WTC11 (cell line): ENCODE data around the gene ABRAXAS1.

Experiments
- CREB1 ChIP-seq: sonication (generic); formaldehyde crosslinking; IDR thresholded peaks from 2 replicates; pipeline ENCODE4 v1.8.0; 2023; ENCODE audit warnings: mild to moderate bottlenecking, missing genetic modification reagents
- ETV6 ChIP-seq: sonication (generic); formaldehyde crosslinking; IDR thresholded peaks from 2 replicates; pipeline ENCODE4 v1.8.1; 2022; ENCODE audit warnings: mild to moderate bottlenecking, missing genetic modification reagents
- FOXJ3 ChIP-seq: sonication (generic); formaldehyde crosslinking; IDR thresholded peaks from 2 replicates; pipeline ENCODE4 v1.9.0; 2021; ENCODE audit warnings: missing genetic modification reagents, mild to moderate bottlenecking, borderline replicate concordance
- FOXK1 ChIP-seq: sonication (generic); formaldehyde crosslinking; IDR thresholded peaks from 2 replicates; pipeline ENCODE4 v1.8.0; 2022; ENCODE audit warnings: mild to moderate bottlenecking, moderate library complexity, missing genetic modification reagents
- FOXP1 ChIP-seq: sonication (generic); formaldehyde crosslinking; IDR thresholded peaks from 2 replicates; pipeline ENCODE4 v1.8.0; 2022; ENCODE audit warnings: missing genetic modification reagents, mild to moderate bottlenecking, moderate library complexity, borderline replicate concordance
- NR2C2 ChIP-seq: sonication (generic); formaldehyde crosslinking; IDR thresholded peaks from 2 replicates; pipeline ENCODE4 v1.8.0; 2022; ENCODE audit warnings: mild to moderate bottlenecking, missing genetic modification reagents
- NR3C1 ChIP-seq: sonication (generic); formaldehyde crosslinking; conservative IDR thresholded peaks from 2 replicates; pipeline ENCODE4 v1.8.1; 2023; ENCODE audit warnings: low read depth, mild to moderate bottlenecking, missing genetic modification reagents
- SMAD4 ChIP-seq: sonication (generic); formaldehyde crosslinking; IDR thresholded peaks from 2 replicates; pipeline ENCODE4 v1.8.0; 2022; ENCODE audit warnings: mild to moderate bottlenecking, missing genetic modification reagents
- TF ChIP-seq, protein P1 (sequence below): fragments of 200-600 bp; IDR thresholded peaks from 2 replicates; pipeline ENCODE4 v1.8.0; 2022; ENCODE audit warnings: antibody characterized with exemption
- TF ChIP-seq, protein P2 (sequence below): sonication (generic); formaldehyde crosslinking; IDR thresholded peaks from 2 replicates; pipeline ENCODE4 v1.8.1; 2023; ENCODE audit warnings: mild to moderate bottlenecking, missing genetic modification reagents, borderline replicate concordance
- TF ChIP-seq, protein P3 (sequence below): sonication (generic); formaldehyde crosslinking; IDR thresholded peaks from 2 replicates; pipeline ENCODE4 v1.8.0; 2022; ENCODE audit warnings: mild to moderate bottlenecking, missing genetic modification reagents
- TF ChIP-seq, protein P4 (sequence below): sonication (generic); formaldehyde crosslinking; IDR thresholded peaks from 2 replicates; pipeline ENCODE4 v1.8.1; 2023; ENCODE audit warnings: mild to moderate bottlenecking, missing genetic modification reagents, moderate library complexity
- TF ChIP-seq, protein P5 (sequence below): sonication (generic); formaldehyde crosslinking; IDR thresholded peaks from 2 replicates; pipeline ENCODE4 v1.8.1; 2022; ENCODE audit warnings: low read depth, missing genetic modification reagents, borderline replicate concordance
- TF ChIP-seq, protein P6 (sequence below): sonication (generic); formaldehyde crosslinking; conservative IDR thresholded peaks from 2 replicates; pipeline ENCODE4 v1.8.1; 2022; ENCODE audit warnings: mild to moderate bottlenecking, missing genetic modification reagents

DNA sequence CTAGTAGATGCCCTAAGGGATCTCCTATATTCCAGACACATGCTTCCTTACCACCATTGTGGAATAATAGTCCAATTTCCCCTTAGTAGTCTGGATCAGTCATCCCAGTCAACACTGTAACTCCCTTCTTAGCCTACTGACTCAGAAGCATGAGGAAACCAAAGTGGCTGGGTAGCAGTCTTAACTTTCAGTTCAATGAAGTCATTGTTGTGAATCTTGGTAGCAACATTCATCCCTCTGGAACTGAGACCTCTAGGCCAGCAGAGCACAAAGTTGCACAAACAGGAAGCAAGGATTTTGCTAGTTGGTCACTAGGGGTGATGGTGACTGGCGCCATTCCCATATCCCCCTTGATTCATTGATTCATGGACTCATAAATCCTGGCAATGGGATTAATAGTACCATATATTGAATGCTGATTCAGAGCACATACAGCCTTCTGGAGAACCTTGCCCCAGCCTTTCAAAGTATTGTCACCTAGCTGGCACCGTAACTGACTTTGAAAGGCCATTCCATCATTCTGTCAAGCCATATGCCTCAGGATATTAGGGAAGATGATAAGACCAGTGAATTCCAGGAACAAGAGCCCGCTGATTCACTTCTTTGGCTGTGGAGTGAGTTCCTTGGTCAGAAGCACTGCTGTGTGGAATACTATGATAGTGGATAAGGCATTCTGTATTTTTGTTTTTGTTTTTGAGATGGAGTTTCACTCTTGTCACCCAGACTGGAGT is 31.3 kb upstream of the ABRAXAS1 start:
- TF ChIP-seq, protein P1, sequence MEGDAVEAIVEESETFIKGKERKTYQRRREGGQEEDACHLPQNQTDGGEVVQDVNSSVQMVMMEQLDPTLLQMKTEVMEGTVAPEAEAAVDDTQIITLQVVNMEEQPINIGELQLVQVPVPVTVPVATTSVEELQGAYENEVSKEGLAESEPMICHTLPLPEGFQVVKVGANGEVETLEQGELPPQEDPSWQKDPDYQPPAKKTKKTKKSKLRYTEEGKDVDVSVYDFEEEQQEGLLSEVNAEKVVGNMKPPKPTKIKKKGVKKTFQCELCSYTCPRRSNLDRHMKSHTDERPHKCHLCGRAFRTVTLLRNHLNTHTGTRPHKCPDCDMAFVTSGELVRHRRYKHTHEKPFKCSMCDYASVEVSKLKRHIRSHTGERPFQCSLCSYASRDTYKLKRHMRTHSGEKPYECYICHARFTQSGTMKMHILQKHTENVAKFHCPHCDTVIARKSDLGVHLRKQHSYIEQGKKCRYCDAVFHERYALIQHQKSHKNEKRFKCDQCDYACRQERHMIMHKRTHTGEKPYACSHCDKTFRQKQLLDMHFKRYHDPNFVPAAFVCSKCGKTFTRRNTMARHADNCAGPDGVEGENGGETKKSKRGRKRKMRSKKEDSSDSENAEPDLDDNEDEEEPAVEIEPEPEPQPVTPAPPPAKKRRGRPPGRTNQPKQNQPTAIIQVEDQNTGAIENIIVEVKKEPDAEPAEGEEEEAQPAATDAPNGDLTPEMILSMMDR, result no peak
- TF ChIP-seq NR2C2, result no peak
- no peak for TF ChIP-seq FOXK1 (CRISPR knock-in tag)
- TF ChIP-seq, protein P2, sequence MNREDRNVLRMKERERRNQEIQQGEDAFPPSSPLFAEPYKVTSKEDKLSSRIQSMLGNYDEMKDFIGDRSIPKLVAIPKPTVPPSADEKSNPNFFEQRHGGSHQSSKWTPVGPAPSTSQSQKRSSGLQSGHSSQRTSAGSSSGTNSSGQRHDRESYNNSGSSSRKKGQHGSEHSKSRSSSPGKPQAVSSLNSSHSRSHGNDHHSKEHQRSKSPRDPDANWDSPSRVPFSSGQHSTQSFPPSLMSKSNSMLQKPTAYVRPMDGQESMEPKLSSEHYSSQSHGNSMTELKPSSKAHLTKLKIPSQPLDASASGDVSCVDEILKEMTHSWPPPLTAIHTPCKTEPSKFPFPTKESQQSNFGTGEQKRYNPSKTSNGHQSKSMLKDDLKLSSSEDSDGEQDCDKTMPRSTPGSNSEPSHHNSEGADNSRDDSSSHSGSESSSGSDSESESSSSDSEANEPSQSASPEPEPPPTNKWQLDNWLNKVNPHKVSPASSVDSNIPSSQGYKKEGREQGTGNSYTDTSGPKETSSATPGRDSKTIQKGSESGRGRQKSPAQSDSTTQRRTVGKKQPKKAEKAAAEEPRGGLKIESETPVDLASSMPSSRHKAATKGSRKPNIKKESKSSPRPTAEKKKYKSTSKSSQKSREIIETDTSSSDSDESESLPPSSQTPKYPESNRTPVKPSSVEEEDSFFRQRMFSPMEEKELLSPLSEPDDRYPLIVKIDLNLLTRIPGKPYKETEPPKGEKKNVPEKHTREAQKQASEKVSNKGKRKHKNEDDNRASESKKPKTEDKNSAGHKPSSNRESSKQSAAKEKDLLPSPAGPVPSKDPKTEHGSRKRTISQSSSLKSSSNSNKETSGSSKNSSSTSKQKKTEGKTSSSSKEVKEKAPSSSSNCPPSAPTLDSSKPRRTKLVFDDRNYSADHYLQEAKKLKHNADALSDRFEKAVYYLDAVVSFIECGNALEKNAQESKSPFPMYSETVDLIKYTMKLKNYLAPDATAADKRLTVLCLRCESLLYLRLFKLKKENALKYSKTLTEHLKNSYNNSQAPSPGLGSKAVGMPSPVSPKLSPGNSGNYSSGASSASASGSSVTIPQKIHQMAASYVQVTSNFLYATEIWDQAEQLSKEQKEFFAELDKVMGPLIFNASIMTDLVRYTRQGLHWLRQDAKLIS (CRISPR knock-in tag), result no peak
- TF ChIP-seq, protein P3, sequence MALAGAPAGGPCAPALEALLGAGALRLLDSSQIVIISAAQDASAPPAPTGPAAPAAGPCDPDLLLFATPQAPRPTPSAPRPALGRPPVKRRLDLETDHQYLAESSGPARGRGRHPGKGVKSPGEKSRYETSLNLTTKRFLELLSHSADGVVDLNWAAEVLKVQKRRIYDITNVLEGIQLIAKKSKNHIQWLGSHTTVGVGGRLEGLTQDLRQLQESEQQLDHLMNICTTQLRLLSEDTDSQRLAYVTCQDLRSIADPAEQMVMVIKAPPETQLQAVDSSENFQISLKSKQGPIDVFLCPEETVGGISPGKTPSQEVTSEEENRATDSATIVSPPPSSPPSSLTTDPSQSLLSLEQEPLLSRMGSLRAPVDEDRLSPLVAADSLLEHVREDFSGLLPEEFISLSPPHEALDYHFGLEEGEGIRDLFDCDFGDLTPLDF, result no peak
- no peak for TF ChIP-seq SMAD4
- TF ChIP-seq, protein P4, sequence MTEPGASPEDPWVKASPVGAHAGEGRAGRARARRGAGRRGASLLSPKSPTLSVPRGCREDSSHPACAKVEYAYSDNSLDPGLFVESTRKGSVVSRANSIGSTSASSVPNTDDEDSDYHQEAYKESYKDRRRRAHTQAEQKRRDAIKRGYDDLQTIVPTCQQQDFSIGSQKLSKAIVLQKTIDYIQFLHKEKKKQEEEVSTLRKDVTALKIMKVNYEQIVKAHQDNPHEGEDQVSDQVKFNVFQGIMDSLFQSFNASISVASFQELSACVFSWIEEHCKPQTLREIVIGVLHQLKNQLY (CRISPR knock-in tag), result no peak
- TF ChIP-seq FOXJ3 (CRISPR knock-in tag), result no peak
- TF ChIP-seq, protein P5, sequence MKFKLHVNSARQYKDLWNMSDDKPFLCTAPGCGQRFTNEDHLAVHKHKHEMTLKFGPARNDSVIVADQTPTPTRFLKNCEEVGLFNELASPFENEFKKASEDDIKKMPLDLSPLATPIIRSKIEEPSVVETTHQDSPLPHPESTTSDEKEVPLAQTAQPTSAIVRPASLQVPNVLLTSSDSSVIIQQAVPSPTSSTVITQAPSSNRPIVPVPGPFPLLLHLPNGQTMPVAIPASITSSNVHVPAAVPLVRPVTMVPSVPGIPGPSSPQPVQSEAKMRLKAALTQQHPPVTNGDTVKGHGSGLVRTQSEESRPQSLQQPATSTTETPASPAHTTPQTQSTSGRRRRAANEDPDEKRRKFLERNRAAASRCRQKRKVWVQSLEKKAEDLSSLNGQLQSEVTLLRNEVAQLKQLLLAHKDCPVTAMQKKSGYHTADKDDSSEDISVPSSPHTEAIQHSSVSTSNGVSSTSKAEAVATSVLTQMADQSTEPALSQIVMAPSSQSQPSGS (CRISPR knock-in tag), result no peak
- TF ChIP-seq, protein P6, sequence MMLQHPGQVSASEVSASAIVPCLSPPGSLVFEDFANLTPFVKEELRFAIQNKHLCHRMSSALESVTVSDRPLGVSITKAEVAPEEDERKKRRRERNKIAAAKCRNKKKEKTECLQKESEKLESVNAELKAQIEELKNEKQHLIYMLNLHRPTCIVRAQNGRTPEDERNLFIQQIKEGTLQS (CRISPR knock-in tag), result no peak
- no peak for TF ChIP-seq ETV6 (CRISPR knock-in tag)
- no peak for TF ChIP-seq CREB1 (CRISPR knock-in tag)
- TF ChIP-seq NR3C1 (CRISPR knock-in tag), result no peak
- TF ChIP-seq FOXP1 (CRISPR knock-in tag), result no peak
